NOMO-1 treated with dmso at 0.1 percent for 144 hours (cell line): ENCODE measurements around the gene RCAN2.
A peak's percentile ranks its signal among the peaks of the same experiment; 100 is the strongest.
"Not testable (repeated sequence)": the region's sequence is repeated elsewhere in the genome, so short reads cannot be mapped to it uniquely, and the experiment has no call there.

Experiments
- DNase-seq: peaks from one replicate; lab custom pipeline; 2025; ENCODE audit not compliant: unreplicated experiment; lab: John Stamatoyannopoulos, UW

RCAN2 gene

DNA sequence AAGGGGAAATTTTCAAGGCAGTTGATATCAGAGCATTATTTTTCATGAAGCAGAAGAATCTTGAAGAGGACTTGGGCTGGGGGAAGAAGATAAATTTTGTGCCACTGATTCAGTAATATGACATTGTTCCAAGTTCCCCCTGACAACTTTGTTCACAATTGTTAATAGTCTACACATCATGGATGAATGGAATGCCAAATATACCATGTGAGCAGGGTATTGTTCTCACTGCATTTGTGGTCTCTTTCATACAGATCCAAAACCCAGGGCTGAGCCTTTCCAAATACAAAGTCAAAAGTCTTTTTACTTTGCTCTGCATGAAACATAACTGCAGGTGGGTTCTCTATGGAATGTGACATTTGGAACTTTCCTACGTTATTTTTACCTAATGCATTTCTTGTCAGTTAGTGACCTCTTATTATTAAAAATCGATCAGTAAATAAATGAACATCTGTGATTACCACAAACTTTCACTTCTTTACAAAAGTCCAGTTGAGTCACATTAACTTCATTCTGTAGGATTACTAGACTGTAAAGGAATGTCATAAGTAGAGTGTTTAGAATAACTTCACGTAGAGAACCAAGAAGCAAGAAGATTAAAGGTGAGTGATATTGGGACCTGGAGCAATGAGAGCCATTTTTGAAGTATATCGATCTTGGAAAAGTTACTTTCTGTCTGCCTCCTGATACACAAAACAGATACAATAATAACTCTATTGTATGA lies 100.9 kb downstream of the RCAN2 start:
- no peak for DNase-seq

- not testable (repeated sequence) for DNase-seq
Measured at GRCh38 chr6:46387728-46388127, 103.5 kb downstream of the RCAN2 start.

DNA sequence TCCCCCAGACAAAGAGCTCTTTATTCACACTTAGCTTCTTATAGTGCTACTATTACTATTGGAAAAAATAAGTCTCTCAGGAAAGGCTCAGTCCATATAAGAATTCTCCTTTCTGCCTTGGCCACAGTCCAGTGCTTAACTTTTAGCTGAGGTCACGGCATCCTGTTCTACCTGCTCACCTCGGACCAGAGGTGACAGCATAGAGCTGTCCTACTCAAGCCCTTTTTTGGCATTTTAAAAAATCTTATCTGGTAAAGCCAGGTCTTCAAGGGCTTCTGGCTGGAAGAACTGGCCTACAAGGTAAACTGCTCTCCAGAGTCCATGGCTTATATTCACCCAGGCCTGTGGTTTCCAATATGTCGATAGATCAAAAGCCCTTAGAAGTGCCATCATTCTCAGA lies 109.7 kb downstream of the RCAN2 start:
- DNase-seq = no peak

- no peak for DNase-seq
Measured at GRCh38 chr6:46381057-46381456, 110.2 kb downstream of the RCAN2 start.

GRCh38 chr6:46380152-46380807 lies 111.0 kb downstream of the RCAN2 start:
- no peak for DNase-seq

- DNase-seq = no peak
Measured at GRCh38 chr6:46378882-46379416, 112.3 kb downstream of the RCAN2 start.

GRCh38 chr6:46378161-46378881 lies 112.9 kb downstream of the RCAN2 start:
- DNase-seq = no peak

DNA sequence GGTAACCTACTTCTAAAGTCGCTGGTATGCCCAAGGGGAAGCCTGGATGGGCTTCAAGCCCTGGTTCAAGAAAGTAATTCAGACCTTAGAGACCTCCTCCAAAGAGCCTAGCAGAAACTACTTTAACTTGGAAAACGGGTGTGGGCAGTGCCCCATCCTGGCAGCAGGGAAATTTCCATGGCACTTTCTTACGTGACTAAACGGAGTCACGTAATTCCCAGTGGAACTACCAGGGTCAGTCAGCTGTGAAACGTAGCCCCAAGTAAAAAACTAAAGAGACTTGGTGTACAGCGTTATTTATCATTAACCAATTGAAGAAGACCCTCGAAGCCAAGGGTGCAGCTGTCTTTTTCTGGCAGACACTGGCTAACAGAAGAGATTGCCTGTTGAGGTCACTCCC lies 114.0 kb downstream of the RCAN2 start:
- DNase-seq = no peak

DNA sequence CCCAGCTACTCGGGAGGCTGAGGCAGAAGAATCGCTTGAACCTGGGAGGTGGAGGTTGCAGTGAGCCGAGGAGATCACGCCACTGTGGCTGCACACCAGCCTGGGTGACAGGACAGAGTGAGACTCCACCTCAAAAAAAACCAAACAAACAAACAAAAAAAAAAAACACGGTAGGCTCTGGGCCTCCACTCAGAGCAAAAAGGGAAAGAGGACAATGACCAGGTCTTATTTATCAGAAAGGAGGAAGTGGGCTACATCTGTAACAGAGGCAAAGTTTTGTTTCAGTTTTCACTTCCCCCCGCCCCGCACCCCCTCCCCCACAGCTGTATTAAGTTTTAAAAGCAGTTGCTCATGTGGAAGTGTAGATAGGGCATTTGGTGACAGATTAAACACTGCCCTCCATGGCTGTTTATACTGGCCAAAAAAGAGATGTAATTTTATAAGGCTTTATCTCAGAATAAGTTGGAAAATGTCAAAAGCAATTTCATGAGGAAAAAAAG lies 114.6 kb downstream of the RCAN2 start:
- DNase-seq = peak; percentile 46

DNA sequence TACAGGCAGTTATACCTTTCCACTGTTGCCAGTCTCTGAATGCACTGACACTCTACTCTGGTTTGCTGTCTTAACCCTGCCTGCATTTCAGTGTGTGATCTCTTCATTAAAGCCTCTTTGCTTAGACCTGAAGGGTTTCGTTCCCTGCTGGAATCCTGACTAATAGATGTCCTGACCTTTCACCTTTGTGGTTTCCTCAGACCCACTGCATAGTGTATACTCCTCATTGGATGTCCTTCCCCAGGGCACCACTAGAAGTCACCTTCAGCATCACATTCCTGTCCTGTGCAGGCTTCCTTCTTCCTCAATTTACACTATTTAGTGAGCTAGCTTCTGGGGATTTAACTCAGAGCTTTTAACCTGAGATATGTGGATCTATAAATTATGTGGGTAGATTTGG lies 120.6 kb downstream of the RCAN2 start:
- DNase-seq = no peak

GRCh38 chr6:46368169-46368536 lies 123.1 kb downstream of the RCAN2 start:
- no peak for DNase-seq

DNA sequence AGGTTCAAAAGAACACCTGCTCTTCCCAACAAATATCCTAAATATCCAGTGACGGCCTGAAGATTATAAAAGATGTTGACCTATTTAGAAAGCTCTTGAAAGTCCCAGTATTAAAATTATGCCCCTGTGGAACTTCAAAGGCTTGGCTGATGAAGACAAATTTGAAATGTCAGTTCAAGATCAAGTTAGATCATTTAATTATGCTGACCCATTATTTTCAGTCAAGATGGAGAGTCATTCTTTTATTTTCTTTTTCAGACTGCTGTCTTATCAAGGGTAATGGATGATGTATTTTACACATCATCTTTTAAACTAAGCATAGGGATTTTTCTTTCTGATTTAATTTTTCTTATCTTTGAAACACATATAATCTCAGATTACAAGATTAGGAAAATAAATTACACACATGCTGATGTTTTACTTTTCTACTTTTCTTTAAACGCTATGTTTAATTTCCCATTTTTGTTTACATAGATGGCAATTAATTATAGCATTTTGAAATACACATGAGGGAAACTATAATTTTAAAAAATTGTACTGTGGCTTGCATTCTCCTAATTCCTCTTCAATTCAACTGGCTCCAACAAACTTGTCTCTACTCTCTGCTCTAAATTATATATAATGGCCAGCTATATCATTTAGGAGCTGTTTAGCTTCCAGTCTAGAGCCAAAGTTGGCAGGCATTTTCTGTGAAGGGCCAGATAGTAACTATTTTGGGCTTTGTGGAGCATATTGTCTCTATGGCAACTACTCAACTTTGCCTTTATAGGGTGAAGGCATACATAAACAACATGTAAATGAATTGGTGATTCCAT lies 123.7 kb downstream of the RCAN2 start:
- DNase-seq = no peak

- no peak for DNase-seq
Measured at GRCh38 chr6:46366190-46366900, 124.9 kb downstream of the RCAN2 start.

- no peak for DNase-seq
Measured at GRCh38 chr6:46357591-46357990, 133.7 kb downstream of the RCAN2 start.

- no peak for DNase-seq
Measured at GRCh38 chr6:46356543-46356942, 134.7 kb downstream of the RCAN2 start.

GRCh38 chr6:46353528-46353927 lies 137.7 kb downstream of the RCAN2 start:
- DNase-seq = no peak

DNA sequence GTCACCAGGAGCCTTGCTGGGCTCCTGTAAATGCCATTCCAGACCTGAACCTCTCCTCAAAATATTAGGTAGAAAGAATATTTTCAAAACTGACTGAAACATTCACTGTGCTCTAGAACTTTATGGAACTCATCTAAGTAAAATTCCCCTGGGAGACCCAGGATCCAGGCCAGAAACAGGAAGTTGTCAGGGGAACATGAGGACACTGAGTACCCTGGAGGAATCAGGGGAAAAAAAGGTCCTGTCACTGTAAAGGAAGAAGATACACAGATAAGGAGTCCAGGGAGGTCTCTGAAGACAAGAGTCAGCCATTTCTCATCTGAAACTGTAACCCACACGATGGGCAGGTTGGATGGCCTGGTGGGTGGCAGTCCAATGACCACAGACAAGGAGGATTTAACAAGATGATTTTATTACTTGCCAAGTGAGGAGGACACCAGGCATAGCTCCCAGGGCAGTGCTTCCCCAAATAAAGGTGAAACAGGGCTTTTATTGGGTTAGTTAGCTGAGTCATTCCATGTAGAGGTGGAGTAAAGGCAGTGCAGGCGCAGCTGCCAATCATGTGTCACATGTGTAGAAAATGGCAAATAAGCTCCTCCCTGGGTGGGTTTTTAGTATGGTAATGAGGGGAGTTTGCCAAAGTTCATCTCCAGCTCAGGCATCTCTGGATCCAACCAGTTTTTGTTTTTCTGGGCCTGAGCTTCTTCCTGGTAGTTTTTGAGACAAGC lies 138.5 kb downstream of the RCAN2 start:
- DNase-seq = no peak

- DNase-seq = no peak
Measured at GRCh38 chr6:46350714-46351113, 140.5 kb downstream of the RCAN2 start.

DNA sequence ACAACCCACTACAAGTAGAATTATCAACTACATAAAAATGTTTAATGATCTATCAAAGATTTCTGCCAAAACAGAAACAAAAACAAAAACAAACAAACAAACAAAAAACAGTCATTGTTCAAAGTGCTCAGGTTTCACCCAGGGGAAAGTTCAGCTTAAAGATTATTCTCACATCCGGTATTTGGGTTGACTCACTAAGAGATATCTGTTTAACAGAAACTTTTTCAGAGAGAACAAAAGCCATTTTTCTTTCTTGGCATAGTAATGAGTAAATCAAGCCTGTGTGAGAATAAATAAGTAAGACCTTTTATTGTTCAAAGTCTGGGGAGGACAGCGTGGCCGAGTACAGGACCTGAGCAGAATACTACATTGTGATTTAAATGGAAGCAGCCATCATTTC lies 143.6 kb downstream of the RCAN2 start:
- DNase-seq = no peak

GRCh38 chr6:46340246-46340645 lies 151.0 kb downstream of the RCAN2 start:
- no peak for DNase-seq
